Measurements from ENCODE around the gene ANKMY1.

ANKMY1 gene

GRCh38 chr2:240597419-240598181, 39.8 kb upstream of the ANKMY1 start:
- no peak overlapping the region for H3K4me3 ChIP-seq (replicated peaks; ENCODE audit: low read depth, low read length)
- no peak for DNase-seq (ENCODE audit: low read depth)
- TF ChIP-seq CTCF (IDR thresholded peaks at IDR 0.05; ENCODE audit: low read length, missing control alignments), result no peak

- no peak for TF ChIP-seq CTCF (IDR thresholded peaks at IDR 0.05; ENCODE audit: low read length, missing control alignments)
- no peak overlapping the region for H3K4me3 ChIP-seq (replicated peaks; ENCODE audit: low read depth, low read length)
- DNase-seq (ENCODE audit: low read depth), result no peak
Observed at GRCh38 chr2:240597054-240597418, 39.2 kb upstream of the ANKMY1 start.

GRCh38 chr2:240596491-240596931, 38.7 kb upstream of the ANKMY1 start:
- no peak for TF ChIP-seq CTCF (IDR thresholded peaks at IDR 0.05; ENCODE audit: low read length, missing control alignments)
- no peak overlapping the region for H3K4me3 ChIP-seq (replicated peaks; ENCODE audit: low read depth, low read length)
- DNase-seq (ENCODE audit: low read depth), result no peak

GRCh38 chr2:240596080-240596460, 38.3 kb upstream of the ANKMY1 start:
- DNase-seq (ENCODE audit: low read depth), result no peak
- no peak overlapping the region for H3K4me3 ChIP-seq (replicated peaks; ENCODE audit: low read depth, low read length)
- no peak for TF ChIP-seq CTCF (IDR thresholded peaks at IDR 0.05; ENCODE audit: low read length, missing control alignments)

GRCh38 chr2:240595381-240596079, 37.7 kb upstream of the ANKMY1 start:
- peak; percentile 12 for TF ChIP-seq CTCF (IDR thresholded peaks at IDR 0.05; ENCODE audit: low read length, missing control alignments)
- H3K4me3 ChIP-seq (replicated peaks; ENCODE audit: low read depth, low read length), result no peak overlapping the region
- DNase-seq (ENCODE audit: low read depth), result no peak

- no peak overlapping the region for H3K4me3 ChIP-seq (replicated peaks; ENCODE audit: low read depth, low read length)
- TF ChIP-seq CTCF (IDR thresholded peaks at IDR 0.05; ENCODE audit: low read length, missing control alignments), result no peak
- DNase-seq (ENCODE audit: low read depth), result no peak
Observed at GRCh38 chr2:240594511-240595380, 37.0 kb upstream of the ANKMY1 start.
